ENCODE results near the gene CEP126.

DNA sequence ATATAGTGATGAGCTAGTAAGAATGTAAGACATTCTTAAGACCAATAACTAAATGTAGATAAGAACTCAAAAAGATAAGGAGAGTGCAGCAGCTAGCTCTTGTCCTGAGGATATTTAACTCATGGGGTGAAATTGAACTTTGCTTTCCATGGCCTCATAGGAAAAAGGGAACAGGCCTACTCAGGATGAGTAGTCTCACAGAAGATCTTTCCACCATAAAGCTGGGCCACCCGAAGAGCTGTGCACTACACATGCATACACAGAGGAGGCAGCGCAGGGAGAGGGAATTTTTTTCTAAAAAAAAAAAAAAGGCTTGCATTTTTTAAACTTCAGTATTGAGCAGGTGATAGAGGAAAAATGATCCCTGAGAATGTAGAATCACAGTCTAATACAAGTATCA, 72.6 kb downstream of the CEP126 start:
- TF ChIP-seq EZH2 (IDR thresholded peaks at IDR 0.05; ENCODE audit: low read length, missing control alignments), result no peak
- TF ChIP-seq, protein P1, sequence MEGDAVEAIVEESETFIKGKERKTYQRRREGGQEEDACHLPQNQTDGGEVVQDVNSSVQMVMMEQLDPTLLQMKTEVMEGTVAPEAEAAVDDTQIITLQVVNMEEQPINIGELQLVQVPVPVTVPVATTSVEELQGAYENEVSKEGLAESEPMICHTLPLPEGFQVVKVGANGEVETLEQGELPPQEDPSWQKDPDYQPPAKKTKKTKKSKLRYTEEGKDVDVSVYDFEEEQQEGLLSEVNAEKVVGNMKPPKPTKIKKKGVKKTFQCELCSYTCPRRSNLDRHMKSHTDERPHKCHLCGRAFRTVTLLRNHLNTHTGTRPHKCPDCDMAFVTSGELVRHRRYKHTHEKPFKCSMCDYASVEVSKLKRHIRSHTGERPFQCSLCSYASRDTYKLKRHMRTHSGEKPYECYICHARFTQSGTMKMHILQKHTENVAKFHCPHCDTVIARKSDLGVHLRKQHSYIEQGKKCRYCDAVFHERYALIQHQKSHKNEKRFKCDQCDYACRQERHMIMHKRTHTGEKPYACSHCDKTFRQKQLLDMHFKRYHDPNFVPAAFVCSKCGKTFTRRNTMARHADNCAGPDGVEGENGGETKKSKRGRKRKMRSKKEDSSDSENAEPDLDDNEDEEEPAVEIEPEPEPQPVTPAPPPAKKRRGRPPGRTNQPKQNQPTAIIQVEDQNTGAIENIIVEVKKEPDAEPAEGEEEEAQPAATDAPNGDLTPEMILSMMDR (conservative IDR thresholded peaks at IDR 0.05 in 1 of 2, IDR thresholded peaks at IDR 0.05 in 1 of 2; ENCODE audit: low read depth in 1 of 2, low read length in 2 of 2), result no peak
